Measurements from ENCODE around the gene IGSF3.

GRCh38 chr1:116565222-116565621 is 102.3 kb downstream of the IGSF3 start:
- TF ChIP-seq, protein P1, sequence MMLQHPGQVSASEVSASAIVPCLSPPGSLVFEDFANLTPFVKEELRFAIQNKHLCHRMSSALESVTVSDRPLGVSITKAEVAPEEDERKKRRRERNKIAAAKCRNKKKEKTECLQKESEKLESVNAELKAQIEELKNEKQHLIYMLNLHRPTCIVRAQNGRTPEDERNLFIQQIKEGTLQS (IDR thresholded peaks at IDR 0.05; ENCODE audit: borderline replicate concordance, extremely low read depth, low read depth, low read length) = no peak
- TF ChIP-seq FOXK2 (IDR thresholded peaks at IDR 0.05) (no peak), RCOR1 (conservative IDR thresholded peaks at IDR 0.05; ENCODE audit: low read depth, low read length) (no peak), SREBF2 (IDR thresholded peaks at IDR 0.05; ENCODE audit: low read length) (no peak)
- TF ChIP-seq, protein P2, sequence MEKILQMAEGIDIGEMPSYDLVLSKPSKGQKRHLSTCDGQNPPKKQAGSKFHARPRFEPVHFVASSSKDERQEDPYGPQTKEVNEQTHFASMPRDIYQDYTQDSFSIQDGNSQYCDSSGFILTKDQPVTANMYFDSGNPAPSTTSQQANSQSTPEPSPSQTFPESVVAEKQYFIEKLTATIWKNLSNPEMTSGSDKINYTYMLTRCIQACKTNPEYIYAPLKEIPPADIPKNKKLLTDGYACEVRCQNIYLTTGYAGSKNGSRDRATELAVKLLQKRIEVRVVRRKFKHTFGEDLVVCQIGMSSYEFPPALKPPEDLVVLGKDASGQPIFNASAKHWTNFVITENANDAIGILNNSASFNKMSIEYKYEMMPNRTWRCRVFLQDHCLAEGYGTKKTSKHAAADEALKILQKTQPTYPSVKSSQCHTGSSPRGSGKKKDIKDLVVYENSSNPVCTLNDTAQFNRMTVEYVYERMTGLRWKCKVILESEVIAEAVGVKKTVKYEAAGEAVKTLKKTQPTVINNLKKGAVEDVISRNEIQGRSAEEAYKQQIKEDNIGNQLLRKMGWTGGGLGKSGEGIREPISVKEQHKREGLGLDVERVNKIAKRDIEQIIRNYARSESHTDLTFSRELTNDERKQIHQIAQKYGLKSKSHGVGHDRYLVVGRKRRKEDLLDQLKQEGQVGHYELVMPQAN (conservative IDR thresholded peaks at IDR 0.05) = no peak
